Measurements from ENCODE around the gene TMEM139.

Gene TMEM139

GRCh38 chr7:143279186-143280098 lies 5.3 kb upstream of the TMEM139 start:
- Histone ChIP-seq H3K4me1 (ENCODE audit: control insufficient read depth, insufficient read depth, low read length) (peaks cover 9% of the 10 kb centered on the region), H3K27me3 (ENCODE audit: control insufficient read depth, insufficient read depth, low read length, poor library complexity, severe bottlenecking) (no peaks in the 10 kb centered on the region), H3K27ac (ENCODE audit: insufficient read depth, low read depth, low read length, poor library complexity, severe bottlenecking) (peak overlapping the region; percentile 76), H3K9me3 (ENCODE audit: control insufficient read depth, low read length) (no peaks in the 10 kb centered on the region), H3K4me3 (ENCODE audit: insufficient read depth, low read depth, low read length) (no peak overlapping the region), H3K36me3 (ENCODE audit: control insufficient read depth, insufficient read depth, low read length) (no peaks in the 10 kb centered on the region)
- 84 to 86% methylated on average over 7 to 8 of the region's 8 CpGs for WGBS, 2 experiments

GRCh38 chr7:143280160-143280559 lies 4.6 kb upstream of the TMEM139 start:
- no peak overlapping the region for H3K4me3 ChIP-seq (ENCODE audit: insufficient read depth, low read depth, low read length)
- H3K36me3 ChIP-seq (ENCODE audit: control insufficient read depth, insufficient read depth, low read length): no peaks in the 10 kb centered on the region
- H3K27me3 ChIP-seq (ENCODE audit: control insufficient read depth, insufficient read depth, low read length, poor library complexity, severe bottlenecking): no peaks in the 10 kb centered on the region
- WGBS, 2 experiments: 94 to 100% methylated on average over 1 of the region's 1 CpG
- H3K9me3 ChIP-seq (ENCODE audit: control insufficient read depth, low read length): no peaks in the 10 kb centered on the region
- peaks cover 11% of the 10 kb centered on the region for H3K4me1 ChIP-seq (ENCODE audit: control insufficient read depth, insufficient read depth, low read length)
- H3K27ac ChIP-seq (ENCODE audit: insufficient read depth, low read depth, low read length, poor library complexity, severe bottlenecking): no peak overlapping the region

- 73 to 78% methylated on average over 2 of the region's 2 CpGs for WGBS, 2 experiments
- no peaks in the 10 kb centered on the region for H3K27me3 ChIP-seq (ENCODE audit: control insufficient read depth, insufficient read depth, low read length, poor library complexity, severe bottlenecking)
Observed at GRCh38 chr7:143280566-143280965, 4.2 kb upstream of the TMEM139 start.

GRCh38 chr7:143281529-143281928 lies 3.2 kb upstream of the TMEM139 start:
- H3K9me3 ChIP-seq (ENCODE audit: control insufficient read depth, low read length): no peaks in the 10 kb centered on the region
- WGBS, 2 experiments: 93 to 100% methylated on average over 2 of the region's 2 CpGs
- H3K4me3 ChIP-seq (ENCODE audit: insufficient read depth, low read depth, low read length): no peak overlapping the region
- H3K36me3 ChIP-seq (ENCODE audit: control insufficient read depth, insufficient read depth, low read length): no peaks in the 10 kb centered on the region
- H3K27me3 ChIP-seq (ENCODE audit: control insufficient read depth, insufficient read depth, low read length, poor library complexity, severe bottlenecking): no peaks in the 10 kb centered on the region
- no peak overlapping the region for H3K27ac ChIP-seq (ENCODE audit: insufficient read depth, low read depth, low read length, poor library complexity, severe bottlenecking)
- peaks cover 14% of the 10 kb centered on the region for H3K4me1 ChIP-seq (ENCODE audit: control insufficient read depth, insufficient read depth, low read length)

More at GRCh38 chr7:143280566-143280965, 4.2 kb upstream of the TMEM139 start:
- H3K36me3 ChIP-seq (ENCODE audit: control insufficient read depth, insufficient read depth, low read length): no peaks in the 10 kb centered on the region
- no peak overlapping the region for H3K27ac ChIP-seq (ENCODE audit: insufficient read depth, low read depth, low read length, poor library complexity, severe bottlenecking)
- no peaks in the 10 kb centered on the region for H3K9me3 ChIP-seq (ENCODE audit: control insufficient read depth, low read length)
- peaks cover 14% of the 10 kb centered on the region for H3K4me1 ChIP-seq (ENCODE audit: control insufficient read depth, insufficient read depth, low read length)
- H3K4me3 ChIP-seq (ENCODE audit: insufficient read depth, low read depth, low read length): no peak overlapping the region

- WGBS, 2 experiments: 93 to 95% methylated on average over 8 of the region's 8 CpGs
- Histone ChIP-seq H3K27me3 (ENCODE audit: control insufficient read depth, insufficient read depth, low read length, poor library complexity, severe bottlenecking) (no peaks in the 10 kb centered on the region), H3K36me3 (ENCODE audit: control insufficient read depth, insufficient read depth, low read length) (no peaks in the 10 kb centered on the region), H3K9me3 (ENCODE audit: control insufficient read depth, low read length) (no peaks in the 10 kb centered on the region), H3K4me1 (ENCODE audit: control insufficient read depth, insufficient read depth, low read length) (peaks cover 14% of the 10 kb centered on the region), H3K27ac (ENCODE audit: insufficient read depth, low read depth, low read length, poor library complexity, severe bottlenecking) (no peak overlapping the region), H3K4me3 (ENCODE audit: insufficient read depth, low read depth, low read length) (no peak overlapping the region)
Observed at GRCh38 chr7:143282124-143282523, 2.6 kb upstream of the TMEM139 start.

- Histone ChIP-seq H3K27ac (ENCODE audit: insufficient read depth, low read depth, low read length, poor library complexity, severe bottlenecking) (no peak overlapping the region), H3K27me3 (ENCODE audit: control insufficient read depth, insufficient read depth, low read length, poor library complexity, severe bottlenecking) (peaks cover 6% of the 10 kb centered on the region)
- WGBS, 2 experiments: 73 to 74% methylated on average over 4 of the region's 4 CpGs
Observed at GRCh38 chr7:143283381-143283780, 1.4 kb upstream of the TMEM139 start.

GRCh38 chr7:143285470-143285778 lies 666 bp downstream of the TMEM139 start:
- peaks cover 6% of the 10 kb centered on the region for H3K27me3 ChIP-seq (ENCODE audit: control insufficient read depth, insufficient read depth, low read length, poor library complexity, severe bottlenecking)
- WGBS, 2 experiments: 59 to 79% methylated on average over 2 to 3 of the region's 3 CpGs
- no peak overlapping the region for H3K4me3 ChIP-seq (ENCODE audit: insufficient read depth, low read depth, low read length)
- H3K4me1 ChIP-seq (ENCODE audit: control insufficient read depth, insufficient read depth, low read length): peaks cover 17% of the 10 kb centered on the region
- H3K9me3 ChIP-seq (ENCODE audit: control insufficient read depth, low read length): no peaks in the 10 kb centered on the region
- H3K36me3 ChIP-seq (ENCODE audit: control insufficient read depth, insufficient read depth, low read length): no peaks in the 10 kb centered on the region
- no peak overlapping the region for H3K27ac ChIP-seq (ENCODE audit: insufficient read depth, low read depth, low read length, poor library complexity, severe bottlenecking)

More at GRCh38 chr7:143283381-143283780, 1.4 kb upstream of the TMEM139 start:
- no peaks in the 10 kb centered on the region for H3K9me3 ChIP-seq (ENCODE audit: control insufficient read depth, low read length)
- H3K4me1 ChIP-seq (ENCODE audit: control insufficient read depth, insufficient read depth, low read length): peaks cover 14% of the 10 kb centered on the region
- H3K36me3 ChIP-seq (ENCODE audit: control insufficient read depth, insufficient read depth, low read length): no peaks in the 10 kb centered on the region
- no peak overlapping the region for H3K4me3 ChIP-seq (ENCODE audit: insufficient read depth, low read depth, low read length)

GRCh38 chr7:143285806-143286521 lies 1.2 kb downstream of the TMEM139 start:
- 93 to 94% methylated on average over 11 of the region's 11 CpGs for WGBS, 2 experiments
- peaks cover 20% of the 10 kb centered on the region for H3K4me1 ChIP-seq (ENCODE audit: control insufficient read depth, insufficient read depth, low read length)
- H3K27ac ChIP-seq (ENCODE audit: insufficient read depth, low read depth, low read length, poor library complexity, severe bottlenecking): no peak overlapping the region
- H3K4me3 ChIP-seq (ENCODE audit: insufficient read depth, low read depth, low read length): no peak overlapping the region
- peaks cover 6% of the 10 kb centered on the region for H3K27me3 ChIP-seq (ENCODE audit: control insufficient read depth, insufficient read depth, low read length, poor library complexity, severe bottlenecking)
- H3K36me3 ChIP-seq (ENCODE audit: control insufficient read depth, insufficient read depth, low read length): no peaks in the 10 kb centered on the region
- no peaks in the 10 kb centered on the region for H3K9me3 ChIP-seq (ENCODE audit: control insufficient read depth, low read length)

GRCh38 chr7:143286522-143286890 lies 1.7 kb downstream of the TMEM139 start:
- Histone ChIP-seq H3K4me1 (ENCODE audit: control insufficient read depth, insufficient read depth, low read length) (peaks cover 20% of the 10 kb centered on the region), H3K27me3 (ENCODE audit: control insufficient read depth, insufficient read depth, low read length, poor library complexity, severe bottlenecking) (peaks cover 6% of the 10 kb centered on the region), H3K36me3 (ENCODE audit: control insufficient read depth, insufficient read depth, low read length) (no peaks in the 10 kb centered on the region), H3K4me3 (ENCODE audit: insufficient read depth, low read depth, low read length) (no peak overlapping the region), H3K9me3 (ENCODE audit: control insufficient read depth, low read length) (no peaks in the 10 kb centered on the region), H3K27ac (ENCODE audit: insufficient read depth, low read depth, low read length, poor library complexity, severe bottlenecking) (no peak overlapping the region)
- 85 to 87% methylated on average over 6 of the region's 6 CpGs for WGBS, 2 experiments

GRCh38 chr7:143287339-143287934 lies 2.7 kb downstream of the TMEM139 start:
- Histone ChIP-seq H3K4me1 (ENCODE audit: control insufficient read depth, insufficient read depth, low read length) (peaks cover 20% of the 10 kb centered on the region), H3K4me3 (ENCODE audit: insufficient read depth, low read depth, low read length) (no peak overlapping the region), H3K27me3 (ENCODE audit: control insufficient read depth, insufficient read depth, low read length, poor library complexity, severe bottlenecking) (peaks cover 6% of the 10 kb centered on the region), H3K27ac (ENCODE audit: insufficient read depth, low read depth, low read length, poor library complexity, severe bottlenecking) (no peak overlapping the region), H3K9me3 (ENCODE audit: control insufficient read depth, low read length) (no peaks in the 10 kb centered on the region), H3K36me3 (ENCODE audit: control insufficient read depth, insufficient read depth, low read length) (peaks cover 7% of the 10 kb centered on the region)
- WGBS, 2 experiments: 91 to 92% methylated on average over 17 of the region's 17 CpGs
